Measurements from ENCODE around the gene MRPS27.

Gene MRPS27

GRCh38 chr5:72256536-72256935, 63.5 kb downstream of the MRPS27 start:
- H3K4me3 ChIP-seq (ENCODE audit: control insufficient read depth, low read depth, low read length) = no peak overlapping the region
- DNase-seq (ENCODE audit: low read depth) = no peak
- no peak for TF ChIP-seq CTCF (IDR thresholded peaks at IDR 0.05; ENCODE audit: control insufficient read depth, insufficient read depth, low read depth, low read length, missing control alignments)

- no peak for DNase-seq (ENCODE audit: low read depth)
- H3K4me3 ChIP-seq (ENCODE audit: control insufficient read depth, low read depth, low read length) = no peak overlapping the region
- TF ChIP-seq CTCF (IDR thresholded peaks at IDR 0.05; ENCODE audit: control insufficient read depth, insufficient read depth, low read depth, low read length, missing control alignments) = no peak
Measured at GRCh38 chr5:72255670-72256069, 64.4 kb downstream of the MRPS27 start.

- no peak overlapping the region for H3K4me3 ChIP-seq (ENCODE audit: control insufficient read depth, low read depth, low read length)
- DNase-seq (ENCODE audit: low read depth) = no peak
- no peak for TF ChIP-seq CTCF (IDR thresholded peaks at IDR 0.05; ENCODE audit: control insufficient read depth, insufficient read depth, low read depth, low read length, missing control alignments)
Measured at GRCh38 chr5:72255237-72255636, 64.8 kb downstream of the MRPS27 start.

GRCh38 chr5:72252574-72253155, 67.4 kb downstream of the MRPS27 start:
- no peak for DNase-seq (ENCODE audit: low read depth)
- H3K4me3 ChIP-seq (ENCODE audit: control insufficient read depth, low read depth, low read length) = no peak overlapping the region
- no peak for TF ChIP-seq CTCF (IDR thresholded peaks at IDR 0.05; ENCODE audit: control insufficient read depth, insufficient read depth, low read depth, low read length, missing control alignments)

- no peak for DNase-seq (ENCODE audit: low read depth)
- no peak overlapping the region for H3K4me3 ChIP-seq (ENCODE audit: control insufficient read depth, low read depth, low read length)
- TF ChIP-seq CTCF (IDR thresholded peaks at IDR 0.05; ENCODE audit: control insufficient read depth, insufficient read depth, low read depth, low read length, missing control alignments) = no peak
Measured at GRCh38 chr5:72252008-72252407, 68.0 kb downstream of the MRPS27 start.

GRCh38 chr5:72251386-72251785, 68.7 kb downstream of the MRPS27 start:
- no peak for DNase-seq (ENCODE audit: low read depth)
- no peak overlapping the region for H3K4me3 ChIP-seq (ENCODE audit: control insufficient read depth, low read depth, low read length)
- TF ChIP-seq CTCF (IDR thresholded peaks at IDR 0.05; ENCODE audit: control insufficient read depth, insufficient read depth, low read depth, low read length, missing control alignments) = no peak

All from AG09309 (cell line).